GM18502 (cell line): Measurements from ENCODE around the gene SMIM45.

Experiments
- ATAC-seq: cut with Tn5 transposase; IDR thresholded peaks from one replicate; pipeline ENCODE4 v1.9.1; 2021; ENCODE audit warnings: mild to moderate bottlenecking; ENCODE audit not compliant: unreplicated experiment, poor library complexity

The SMIM45 gene

GRCh38 chr22:41951898-41952474 lies at the start of gene SMIM45:
Gene SMIM45 (plus strand): TSS chr22:41952150.
- no peak for ATAC-seq

DNA sequence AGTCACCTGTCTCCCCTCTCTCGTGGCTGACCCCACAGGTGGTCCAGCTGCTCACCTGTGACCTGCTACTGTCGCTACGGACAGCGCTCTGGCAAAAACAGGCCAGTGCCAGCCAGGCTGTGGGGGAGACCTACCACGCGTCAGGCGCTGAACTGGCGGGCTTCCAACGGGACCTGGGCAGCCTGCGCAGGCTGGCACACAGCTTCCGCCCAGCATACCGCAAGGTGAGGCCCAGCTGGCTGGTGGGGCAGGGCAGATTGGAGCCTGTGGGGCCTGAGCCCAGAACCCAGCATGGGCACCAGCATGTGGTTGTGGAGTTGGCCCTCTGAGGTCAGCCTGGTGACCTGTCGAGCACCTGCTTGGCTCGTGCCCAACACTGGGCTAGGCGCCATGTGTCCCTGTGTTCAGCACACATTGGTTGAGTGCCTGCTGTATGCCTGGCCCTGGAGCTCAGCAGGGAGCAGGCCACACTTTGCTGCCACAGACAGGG lies 49.0 kb upstream of the SMIM45 start:
- no peak for ATAC-seq

- no peak for ATAC-seq
Measured at GRCh38 chr22:41904450-41905410, 47.2 kb upstream of the SMIM45 start.

DNA sequence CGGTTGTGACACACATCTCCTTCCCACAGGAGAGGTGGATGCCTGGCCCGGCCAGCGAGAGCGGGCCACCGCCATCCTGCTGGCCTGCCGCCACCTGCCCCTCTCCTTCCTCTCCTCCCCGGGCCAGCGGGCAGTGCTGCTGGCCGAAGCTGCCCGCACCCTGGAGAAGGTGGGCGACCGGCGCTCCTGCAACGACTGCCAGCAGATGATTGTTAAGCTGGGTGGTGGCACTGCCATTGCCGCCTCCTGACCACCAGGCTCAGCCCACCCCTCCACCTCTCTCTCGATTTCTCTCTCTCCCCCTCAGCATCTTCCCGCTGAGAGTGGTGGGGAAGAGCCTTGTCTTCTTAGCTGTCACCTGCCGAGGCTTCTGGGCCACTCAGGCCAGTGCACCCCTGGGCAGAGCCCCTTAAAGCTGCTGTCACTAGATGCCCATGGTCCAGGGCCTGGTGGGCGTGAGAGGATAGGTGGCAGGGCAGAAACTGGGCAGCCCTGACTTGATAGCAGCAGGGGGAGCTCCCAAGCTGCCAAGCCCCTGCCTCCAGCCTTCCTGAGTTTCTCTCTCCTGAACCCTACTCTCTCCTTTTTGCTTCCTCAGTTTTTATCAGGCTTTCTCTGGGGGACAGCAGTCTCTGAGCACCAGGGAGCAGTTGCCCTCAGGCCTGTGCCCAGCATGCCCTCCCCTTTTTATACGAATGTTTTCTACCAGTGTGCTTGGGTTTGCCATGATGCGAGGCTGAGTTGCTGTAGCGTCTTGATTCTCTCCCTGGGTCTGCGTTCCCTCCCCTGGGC lies 46.3 kb upstream of the SMIM45 start:
- no peak for ATAC-seq

DNA sequence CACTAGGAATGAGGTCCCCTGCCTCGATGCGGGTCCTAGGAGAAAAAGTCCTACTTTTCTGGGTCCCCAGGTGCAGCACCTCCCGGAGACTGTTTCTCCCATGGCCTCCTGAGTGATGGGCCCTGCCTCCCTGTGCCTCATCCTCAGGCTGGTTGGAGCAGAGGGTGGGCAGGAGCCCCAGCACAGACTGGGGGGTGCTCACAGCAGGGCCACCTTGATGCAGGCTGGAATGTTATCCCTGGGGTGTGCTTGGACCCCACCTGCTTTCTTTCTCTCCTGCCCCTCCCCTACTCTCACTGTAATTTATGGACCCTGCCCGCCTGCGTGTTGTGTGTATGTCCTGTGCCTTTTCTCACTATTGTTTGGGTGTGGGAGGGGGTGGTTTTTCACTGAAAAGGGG lies 45.1 kb upstream of the SMIM45 start:
- no peak for ATAC-seq

DNA sequence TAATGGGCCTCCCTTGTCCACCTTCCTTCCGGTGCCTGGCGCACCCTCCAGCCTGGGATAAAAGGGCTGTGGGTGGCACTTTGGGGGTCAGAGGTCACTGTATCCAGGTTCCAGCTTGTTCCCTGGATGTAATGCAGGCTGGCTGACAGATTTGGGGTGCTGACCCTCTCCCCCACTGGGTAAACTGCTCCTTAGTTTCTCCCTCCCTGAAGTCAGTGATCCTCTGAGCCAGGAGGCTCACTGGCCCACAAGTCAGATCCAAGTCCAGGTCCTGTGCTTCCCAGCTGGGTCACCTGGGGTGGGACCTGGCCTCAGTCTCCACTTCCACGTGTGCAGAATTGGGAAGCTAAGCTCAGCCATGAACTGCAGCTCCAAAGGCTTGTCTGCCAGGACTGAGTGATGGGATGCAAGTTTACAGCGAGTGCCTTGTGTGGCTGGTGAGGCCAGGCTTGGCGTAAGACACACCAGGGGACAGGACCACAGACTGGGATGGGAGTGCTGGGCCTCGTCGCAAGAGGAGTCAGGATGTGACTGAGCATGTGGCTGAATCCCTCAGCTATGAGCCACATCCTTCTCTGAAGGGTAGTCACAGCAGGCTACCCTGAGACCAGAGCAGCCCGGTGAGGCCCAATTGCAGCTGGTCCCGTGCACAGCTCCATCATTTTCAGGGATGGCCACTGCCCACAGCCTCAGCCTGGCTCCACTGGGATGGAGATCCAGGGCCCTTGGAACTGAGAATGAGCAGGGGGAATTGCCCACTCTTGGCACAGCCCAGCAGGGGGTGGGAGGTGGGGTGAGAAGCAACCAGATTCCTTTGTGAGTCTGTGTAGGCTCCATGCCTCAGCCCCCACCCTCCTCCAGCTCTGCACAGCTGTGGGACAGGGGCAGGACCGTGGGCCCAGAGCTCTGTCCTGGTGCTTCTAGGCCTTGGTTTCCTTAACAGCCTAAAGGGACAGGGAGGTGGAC lies 44.2 kb upstream of the SMIM45 start:
- ATAC-seq, result no peak

DNA sequence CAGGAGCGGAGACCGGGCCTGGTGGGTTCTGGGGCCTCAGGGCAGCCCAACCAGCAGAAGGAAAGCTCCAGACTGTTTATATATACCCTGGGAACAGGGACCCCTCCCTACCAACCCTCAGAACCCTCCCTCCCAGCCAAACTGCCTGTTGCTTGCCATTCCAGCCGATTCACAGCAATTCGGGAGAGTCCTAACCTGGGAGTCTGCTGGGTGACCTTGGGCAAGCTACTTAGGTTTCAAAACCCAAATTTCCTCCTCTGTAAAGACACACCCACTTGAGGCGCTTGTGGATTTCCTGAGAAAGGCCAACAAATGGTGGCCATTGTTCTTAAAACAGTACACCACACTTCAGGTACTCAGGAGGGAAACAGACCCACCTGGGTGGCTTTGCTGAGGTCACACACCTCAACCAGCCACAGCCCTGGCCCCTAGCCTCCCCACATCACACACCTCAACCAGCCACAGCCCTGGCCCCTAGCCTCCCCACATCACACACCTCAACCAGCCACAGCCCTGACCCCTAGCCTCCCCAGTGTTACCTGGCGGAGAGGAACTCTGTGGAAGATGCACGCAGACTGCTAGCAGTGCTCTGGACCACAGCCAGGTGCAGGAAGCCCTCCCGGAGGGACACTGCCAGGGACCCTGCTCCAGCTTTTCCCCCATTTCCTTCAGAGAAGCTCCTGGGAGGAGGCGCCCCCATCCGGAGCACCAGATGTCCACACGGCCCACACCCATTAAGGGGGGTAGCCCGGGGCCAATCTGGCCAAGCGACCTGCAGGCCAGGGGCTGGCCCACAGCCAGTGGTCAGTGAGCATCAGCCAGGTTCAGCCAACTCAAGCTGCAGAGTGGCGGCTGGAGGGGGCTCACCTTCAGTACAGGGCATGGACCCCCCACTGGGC lies 43.3 kb upstream of the SMIM45 start:
- no peak for ATAC-seq

DNA sequence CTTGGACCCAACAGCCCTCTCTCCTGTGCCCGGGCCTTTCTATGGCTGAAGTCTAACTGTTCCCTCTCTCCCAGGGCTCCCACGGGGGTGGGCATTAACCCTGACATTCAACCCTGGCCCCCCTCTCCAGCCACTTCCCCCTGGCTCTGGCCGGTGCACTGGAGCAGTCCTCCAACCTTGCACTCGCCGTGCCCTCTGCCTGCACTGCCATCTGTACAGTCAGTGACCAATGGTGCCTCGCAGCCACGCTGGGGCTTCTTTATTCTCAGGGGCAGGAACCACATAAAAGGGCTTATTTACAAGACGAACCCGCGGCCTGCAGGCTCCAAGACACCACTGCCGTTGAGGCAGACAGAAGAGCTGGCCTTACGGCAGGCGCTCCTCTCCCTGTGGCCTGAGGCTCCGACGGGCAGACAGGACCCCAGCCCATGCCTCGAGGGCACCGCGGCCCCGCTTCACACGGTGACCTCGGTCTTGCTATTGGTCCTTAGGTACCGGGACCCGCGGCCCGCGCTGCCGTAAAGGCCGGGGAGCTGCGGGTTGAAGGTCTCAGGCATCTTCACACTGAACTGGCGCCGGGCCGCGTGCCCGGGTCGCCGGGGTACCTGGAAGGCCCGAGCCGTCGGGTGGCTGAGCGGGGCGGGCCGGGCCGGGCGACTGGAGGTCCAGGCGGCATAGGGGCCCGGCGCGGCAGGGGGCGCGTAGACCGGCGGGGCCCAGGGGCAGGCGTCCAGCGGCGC lies 42.5 kb upstream of the SMIM45 start:
- ATAC-seq, result no peak

DNA sequence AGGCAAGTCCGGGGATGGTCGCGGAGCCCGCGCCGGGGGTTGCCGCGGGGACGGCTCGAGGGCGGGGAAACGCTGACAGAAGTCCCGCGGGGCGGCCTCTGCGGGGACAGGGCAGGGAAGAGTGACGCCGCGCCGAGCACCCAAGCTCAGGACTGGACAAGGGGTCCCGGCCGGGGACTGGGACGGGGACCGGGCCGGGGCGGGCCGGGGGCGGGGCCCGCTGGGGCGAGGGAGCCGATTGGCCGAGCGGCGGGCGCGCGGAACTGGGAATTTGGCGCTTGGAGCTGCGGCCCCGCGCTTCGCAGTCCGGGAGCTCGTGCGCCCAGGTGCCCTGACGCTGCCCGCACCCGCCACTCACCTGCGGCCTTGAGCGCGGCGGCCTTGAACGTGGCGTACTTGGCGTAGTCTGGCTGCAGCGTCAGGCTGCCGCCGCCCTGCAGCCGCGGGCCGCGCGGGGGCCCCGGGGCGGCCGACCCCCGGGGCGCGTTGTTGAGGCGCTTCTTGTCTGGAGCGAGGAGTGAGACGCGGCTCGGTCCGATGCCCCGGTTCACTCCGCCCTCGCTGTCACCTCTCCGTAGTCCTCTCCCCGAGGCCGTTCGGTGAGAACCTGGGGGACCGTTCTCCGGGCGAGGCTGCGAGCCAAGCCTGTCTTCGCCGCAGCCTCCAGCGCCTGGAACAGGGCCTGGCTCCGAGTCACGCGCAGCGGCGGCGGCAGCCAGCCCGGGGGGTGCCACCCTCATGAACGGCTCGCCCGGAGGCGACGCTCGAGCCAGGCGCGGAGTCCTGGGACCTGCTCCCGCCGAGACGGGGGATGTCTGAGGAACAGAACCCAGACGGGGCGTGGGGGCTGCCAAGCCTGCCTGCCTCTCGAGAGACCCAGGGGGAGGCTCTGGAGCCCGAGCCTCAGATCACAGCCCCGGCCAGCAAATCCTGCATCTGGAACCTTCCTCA lies 41.6 kb upstream of the SMIM45 start:
- ATAC-seq, result no peak

DNA sequence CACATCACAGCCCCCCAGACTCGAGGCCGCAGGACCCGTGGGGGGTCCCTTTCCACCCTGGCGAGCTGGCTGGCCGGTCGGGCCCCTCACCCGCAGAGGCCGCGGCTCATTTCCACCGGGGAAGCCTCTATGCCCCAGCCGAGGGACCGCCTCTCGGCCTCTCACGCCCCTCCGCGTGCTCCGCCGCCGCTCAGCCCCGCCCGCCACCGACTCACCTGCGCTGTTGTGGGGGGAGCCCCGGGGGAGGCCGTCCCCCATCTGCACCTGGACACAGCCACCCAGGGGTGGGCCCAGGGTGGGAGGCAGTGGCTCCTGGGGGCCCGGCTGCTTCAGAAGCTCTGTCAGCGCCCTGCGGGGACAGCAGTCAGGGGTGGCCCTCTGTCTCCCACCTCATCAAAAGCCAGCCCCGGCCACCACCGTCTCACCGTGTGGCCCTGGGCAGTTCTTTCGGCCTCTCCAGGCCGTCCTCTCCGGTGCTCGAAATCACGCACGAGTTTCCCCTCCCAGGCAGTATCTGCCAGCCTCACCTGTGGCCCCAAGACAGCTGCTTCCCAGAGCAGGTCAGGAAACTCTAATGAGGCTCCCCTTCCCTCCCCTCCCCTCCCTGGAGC lies 40.8 kb upstream of the SMIM45 start:
- ATAC-seq, result no peak

GRCh38 chr22:41912338-41913039 lies 39.5 kb upstream of the SMIM45 start:
- ATAC-seq, result no peak

DNA sequence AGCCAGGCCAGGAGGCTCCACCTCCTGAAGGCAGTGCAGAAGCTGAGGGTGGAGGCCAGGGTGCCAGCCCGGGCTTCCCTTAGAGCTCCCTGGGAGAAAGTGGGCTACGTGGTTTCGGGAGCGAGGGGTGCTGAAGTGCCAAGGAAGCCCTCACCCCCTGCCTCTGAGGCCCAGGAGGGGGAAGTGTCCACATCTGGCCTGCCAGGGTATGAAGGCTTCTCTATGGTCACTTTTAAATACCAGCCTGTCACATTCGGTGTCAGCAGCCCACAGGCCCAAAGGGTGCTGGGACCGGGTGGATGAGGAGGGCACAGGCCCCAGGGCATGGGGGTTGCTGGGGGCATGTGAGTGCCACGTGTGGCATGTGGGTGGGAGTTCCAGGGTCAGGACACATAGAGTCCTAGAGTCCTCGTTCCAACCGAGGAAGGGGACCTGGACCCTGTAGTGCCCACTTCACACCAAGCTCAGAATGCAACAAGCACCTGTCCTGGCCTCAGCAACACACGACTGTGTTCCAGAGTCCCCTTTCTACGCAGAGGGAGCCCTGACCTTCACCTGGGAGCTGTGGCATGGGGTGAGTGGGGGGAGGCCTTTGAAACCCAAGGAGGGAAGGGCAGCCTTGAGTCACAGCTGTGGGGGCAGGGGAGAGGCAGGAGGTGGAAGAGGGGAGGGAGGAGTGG lies 38.8 kb upstream of the SMIM45 start:
- ATAC-seq, result no peak

DNA sequence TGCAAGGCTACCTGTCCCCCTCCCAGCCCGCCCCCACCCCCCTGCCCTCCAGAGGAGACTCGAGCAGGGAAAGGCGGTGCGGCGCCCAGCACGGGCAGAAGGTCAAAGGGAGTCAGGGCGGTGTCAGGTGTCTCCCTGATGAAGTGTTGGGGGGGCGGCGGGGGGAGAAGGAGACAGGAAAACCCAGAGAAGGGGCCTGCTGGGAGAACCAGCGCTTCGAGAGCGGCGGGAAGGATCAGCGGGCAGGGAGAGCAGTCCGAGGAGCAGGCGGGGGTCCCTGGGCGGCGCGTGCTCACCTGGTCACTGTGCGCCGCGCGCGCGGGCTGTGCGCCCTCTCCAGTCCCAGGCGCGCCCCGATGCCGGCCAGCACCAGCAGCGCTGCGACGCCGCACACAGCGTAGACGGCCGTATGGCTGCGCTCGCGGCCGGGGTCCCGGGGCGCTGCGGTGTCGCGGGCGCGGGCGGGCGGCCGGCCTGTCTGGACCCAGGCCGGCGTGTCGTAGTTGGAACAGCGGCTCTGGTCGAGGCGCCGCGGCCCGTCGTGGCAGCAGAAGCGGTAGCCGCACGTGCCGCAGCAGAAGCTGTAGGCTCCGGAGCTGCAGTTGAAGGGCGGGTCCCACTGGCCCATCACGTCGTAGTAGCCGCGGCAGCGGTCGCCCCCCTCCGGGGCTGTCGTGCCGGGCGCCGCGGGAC lies 38.0 kb upstream of the SMIM45 start:
- no peak for ATAC-seq

DNA sequence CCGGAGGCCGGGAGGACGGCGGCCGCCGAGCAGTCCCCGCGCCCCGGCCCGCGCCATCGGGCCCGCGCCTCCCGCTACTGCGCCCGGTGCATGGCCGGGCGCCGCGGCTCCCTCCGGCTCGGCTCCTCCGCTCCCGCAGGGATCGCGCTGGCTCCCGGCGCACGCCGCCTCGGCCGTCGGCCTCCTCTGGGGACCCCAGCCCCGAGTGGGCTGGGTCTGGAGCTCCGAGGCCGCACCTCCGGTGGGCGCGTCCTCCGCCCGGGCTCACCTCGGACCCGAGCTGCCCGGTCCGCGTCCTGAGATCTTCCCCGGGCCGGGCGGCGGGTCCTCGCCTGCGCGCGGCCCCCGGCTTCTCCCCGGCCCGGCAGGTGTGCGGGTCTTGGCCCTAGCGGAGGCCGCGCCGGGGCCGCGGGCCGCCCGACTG lies 37.3 kb upstream of the SMIM45 start:
- no peak for ATAC-seq
